SK-N-SH (cell line): ENCODE data around the gene MMAA.

Source experiments
- EZH2phosphoT487 ChIP-seq: fragments of 200-600 bp; sonication (generic); IDR thresholded peaks from 2 replicates; pipeline ENCODE4 v1.6.1; 2017; ENCODE audit warnings: low read depth, mixed run types, mild to moderate bottlenecking, antibody characterized with exemption, moderate library complexity, borderline replicate concordance
- FOSL2 ChIP-seq: IDR thresholded peaks from 2 replicates; pipeline ENCODE4 v1.4.0; 2012; ENCODE audit warnings: low read depth, mild to moderate bottlenecking, moderate library complexity, borderline replicate concordance
- POLR2AphosphoS5 ChIP-seq: IDR thresholded peaks from 2 replicates; pipeline ENCODE4 v1.6.1; 2012; ENCODE audit warnings: low read depth, low read length
- RXRA ChIP-seq: IDR thresholded peaks from 2 replicates; pipeline ENCODE4 v1.4.0; 2012; ENCODE audit warnings: low read depth, mild to moderate bottlenecking, borderline replicate concordance
- TCF12 ChIP-seq: IDR thresholded peaks from 2 replicates; pipeline ENCODE4 v1.4.0; 2012
- TF ChIP-seq, protein P1 (sequence below): fragments of 200-600 bp; sonication (generic); IDR thresholded peaks from 2 replicates; pipeline ENCODE4 v1.6.1; 2017; ENCODE audit warnings: antibody characterized with exemption, mild to moderate bottlenecking, moderate library complexity
- TF ChIP-seq, protein P2 (sequence below): IDR thresholded peaks from 2 replicates; pipeline ENCODE4 v1.6.1; 2012; ENCODE audit warnings: mild to moderate bottlenecking, low read depth, low read length, moderate library complexity
- TF ChIP-seq, protein P3 (sequence below): IDR thresholded peaks from 2 replicates; pipeline ENCODE4 v1.4.0; 2012; ENCODE audit warnings: low read depth

DNA sequence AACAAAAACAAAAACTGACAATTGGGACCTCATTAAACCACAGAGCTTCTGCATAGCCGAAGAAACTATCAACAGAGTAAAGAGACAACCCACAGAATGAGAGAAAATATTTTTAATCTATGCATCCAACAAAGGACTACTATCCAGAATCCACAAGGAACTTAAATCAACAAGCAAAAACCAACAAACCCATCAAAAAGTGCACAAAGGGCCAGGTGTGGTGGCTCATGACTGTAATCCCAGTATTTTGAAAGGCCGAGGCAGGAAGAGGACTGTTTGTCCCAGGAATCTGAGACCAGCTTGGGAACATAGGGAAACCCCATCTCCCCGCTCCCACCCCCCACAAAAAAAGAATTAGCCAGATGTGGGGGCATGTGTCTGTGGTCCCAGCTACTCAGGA lies 71.4 kb downstream of the MMAA start:
- TF ChIP-seq, protein P1, sequence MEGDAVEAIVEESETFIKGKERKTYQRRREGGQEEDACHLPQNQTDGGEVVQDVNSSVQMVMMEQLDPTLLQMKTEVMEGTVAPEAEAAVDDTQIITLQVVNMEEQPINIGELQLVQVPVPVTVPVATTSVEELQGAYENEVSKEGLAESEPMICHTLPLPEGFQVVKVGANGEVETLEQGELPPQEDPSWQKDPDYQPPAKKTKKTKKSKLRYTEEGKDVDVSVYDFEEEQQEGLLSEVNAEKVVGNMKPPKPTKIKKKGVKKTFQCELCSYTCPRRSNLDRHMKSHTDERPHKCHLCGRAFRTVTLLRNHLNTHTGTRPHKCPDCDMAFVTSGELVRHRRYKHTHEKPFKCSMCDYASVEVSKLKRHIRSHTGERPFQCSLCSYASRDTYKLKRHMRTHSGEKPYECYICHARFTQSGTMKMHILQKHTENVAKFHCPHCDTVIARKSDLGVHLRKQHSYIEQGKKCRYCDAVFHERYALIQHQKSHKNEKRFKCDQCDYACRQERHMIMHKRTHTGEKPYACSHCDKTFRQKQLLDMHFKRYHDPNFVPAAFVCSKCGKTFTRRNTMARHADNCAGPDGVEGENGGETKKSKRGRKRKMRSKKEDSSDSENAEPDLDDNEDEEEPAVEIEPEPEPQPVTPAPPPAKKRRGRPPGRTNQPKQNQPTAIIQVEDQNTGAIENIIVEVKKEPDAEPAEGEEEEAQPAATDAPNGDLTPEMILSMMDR, result no peak
- TF ChIP-seq, protein P2, sequence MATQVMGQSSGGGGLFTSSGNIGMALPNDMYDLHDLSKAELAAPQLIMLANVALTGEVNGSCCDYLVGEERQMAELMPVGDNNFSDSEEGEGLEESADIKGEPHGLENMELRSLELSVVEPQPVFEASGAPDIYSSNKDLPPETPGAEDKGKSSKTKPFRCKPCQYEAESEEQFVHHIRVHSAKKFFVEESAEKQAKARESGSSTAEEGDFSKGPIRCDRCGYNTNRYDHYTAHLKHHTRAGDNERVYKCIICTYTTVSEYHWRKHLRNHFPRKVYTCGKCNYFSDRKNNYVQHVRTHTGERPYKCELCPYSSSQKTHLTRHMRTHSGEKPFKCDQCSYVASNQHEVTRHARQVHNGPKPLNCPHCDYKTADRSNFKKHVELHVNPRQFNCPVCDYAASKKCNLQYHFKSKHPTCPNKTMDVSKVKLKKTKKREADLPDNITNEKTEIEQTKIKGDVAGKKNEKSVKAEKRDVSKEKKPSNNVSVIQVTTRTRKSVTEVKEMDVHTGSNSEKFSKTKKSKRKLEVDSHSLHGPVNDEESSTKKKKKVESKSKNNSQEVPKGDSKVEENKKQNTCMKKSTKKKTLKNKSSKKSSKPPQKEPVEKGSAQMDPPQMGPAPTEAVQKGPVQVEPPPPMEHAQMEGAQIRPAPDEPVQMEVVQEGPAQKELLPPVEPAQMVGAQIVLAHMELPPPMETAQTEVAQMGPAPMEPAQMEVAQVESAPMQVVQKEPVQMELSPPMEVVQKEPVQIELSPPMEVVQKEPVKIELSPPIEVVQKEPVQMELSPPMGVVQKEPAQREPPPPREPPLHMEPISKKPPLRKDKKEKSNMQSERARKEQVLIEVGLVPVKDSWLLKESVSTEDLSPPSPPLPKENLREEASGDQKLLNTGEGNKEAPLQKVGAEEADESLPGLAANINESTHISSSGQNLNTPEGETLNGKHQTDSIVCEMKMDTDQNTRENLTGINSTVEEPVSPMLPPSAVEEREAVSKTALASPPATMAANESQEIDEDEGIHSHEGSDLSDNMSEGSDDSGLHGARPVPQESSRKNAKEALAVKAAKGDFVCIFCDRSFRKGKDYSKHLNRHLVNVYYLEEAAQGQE, result no peak
- TF ChIP-seq, protein P3, sequence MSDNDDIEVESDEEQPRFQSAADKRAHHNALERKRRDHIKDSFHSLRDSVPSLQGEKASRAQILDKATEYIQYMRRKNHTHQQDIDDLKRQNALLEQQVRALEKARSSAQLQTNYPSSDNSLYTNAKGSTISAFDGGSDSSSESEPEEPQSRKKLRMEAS, result no peak
- no peak for TF ChIP-seq FOSL2
- TF ChIP-seq EZH2phosphoT487, result no peak
- no peak for TF ChIP-seq RXRA
- no peak for TF ChIP-seq TCF12
- TF ChIP-seq POLR2AphosphoS5, result no peak
